K562 (cell line): ENCODE measurements around the gene PRKACB. TPM values are rescaled to one million over a fixed set of nuclear protein-coding genes. Genes with fewer than 3 reads are reported as not detected.

ENCODE experiments used
- ATAC-seq: fragments of 200-7000 bp; cut with Tn5 transposase; 3 replicates; pipeline ENCODE4 v1.9.1; 2020; ENCODE audit warnings: moderate library complexity
- BruUV-seq: library from RNA; stranded (reverse); fragments of 400-500 nt; replicated peaks from 2 replicates; lab custom pipeline; 2021; lab: Mats Ljungman, UMichigan
- CTCF ChIA-PET: fragments of 300-600 bp; formaldehyde crosslinking; extraction: SDS; loops from one replicate; lab custom pipeline; 2021; ENCODE audit warnings: low intra/inter-chr PET ratio; lab: Yijun Ruan, JAX
- POLR2A ChIA-PET: fragments of 300-600, 350-650 bp; sonication (Branson Sonifier 250); formaldehyde crosslinking; extraction: SDS; loops from one replicate; lab custom pipeline; 2021; ENCODE audit warnings: antibody characterized with exemption, inconsistent platforms; lab: Yijun Ruan, JAX
- DNase-seq, 4 experiments: peaks; one replicate each; pipeline versions ENCODE4 v3.0.0 to v3.0.0-alpha.2; 2011 to 2018; ENCODE audit warnings: low spot score in 3 of 4, mixed read lengths in 3 of 4; ENCODE audit errors: extremely low read depth in 1 of 4
- FAIRE-seq: peaks from 2 replicates; lab custom pipeline; 2011; peaks lifted over from hg19 to GRCh38; lab: Jason Lieb, UNC
- H2AFZ ChIP-seq: 2 replicates; pipeline ENCODE4 v1.6.0; 2011; ENCODE audit warnings: low read depth, low read length, control low read depth, inconsistent platforms
- H3K27ac ChIP-seq: fragments of 200-600 bp; 3 replicates; pipeline ENCODE4 v1.8.0; 2011; ENCODE audit warnings: low read depth, mild to moderate bottlenecking, control low read depth, inconsistent platforms, low read length, moderate library complexity, mixed read lengths; ENCODE audit errors: extremely low read depth
- H3K27me3 ChIP-seq, 2 experiments: fragments of 300-600 bp in 1 of 2; 2 replicates in 1 of 2; 3 replicates in 1 of 2; pipeline versions ENCODE4 v1.6.0 to v1.8.0; 2011; ENCODE audit warnings: inconsistent platforms in 2 of 2, low read length in 2 of 2, mild to moderate bottlenecking in 1 of 2, mixed read lengths in 1 of 2, moderate library complexity in 1 of 2; ENCODE audit not compliant: control insufficient read depth in 2 of 2, insufficient read depth in 2 of 2
- H3K36me3 ChIP-seq: fragments of 300-600 bp; 3 replicates; pipeline ENCODE4 v1.8.0; 2011; ENCODE audit warnings: mild to moderate bottlenecking, low read length, inconsistent platforms; ENCODE audit not compliant: control insufficient read depth, insufficient read depth
- H3K4me1 ChIP-seq, 2 experiments: fragments of 200-600 bp in 1 of 2; replicated peaks in 1 of 2; 2 replicates in 1 of 2; 3 replicates in 1 of 2; pipeline versions ENCODE4 v1.5.1 to v1.8.0; 2011; ENCODE audit warnings: inconsistent platforms in 2 of 2, low read length in 2 of 2, mild to moderate bottlenecking in 1 of 2, mixed read lengths in 1 of 2, moderate library complexity in 1 of 2; ENCODE audit not compliant: control insufficient read depth in 2 of 2, insufficient read depth in 2 of 2
- H3K4me2 ChIP-seq: 2 replicates; pipeline ENCODE4 v1.6.1; 2011; ENCODE audit warnings: low read length, control low read depth, inconsistent platforms, mixed read lengths; ENCODE audit not compliant: insufficient read depth
- H3K4me3 ChIP-seq: fragments of 200-600 bp; sonication (generic), shearing (Covaris generic); 2 replicates; pipeline ENCODE4 v1.5.1; 2016; ENCODE audit warnings: control low read depth, inconsistent platforms
- H3K79me2 ChIP-seq: fragments of 200-600 bp; 3 replicates; pipeline ENCODE4 v1.8.0; 2011; ENCODE audit warnings: low read length, inconsistent platforms; ENCODE audit not compliant: control insufficient read depth, insufficient read depth
- H3K9ac ChIP-seq, 2 experiments: 2 replicates each; pipeline versions ENCODE4 v1.6.0 to v1.6.1; 2011; ENCODE audit warnings: low read depth in 2 of 2, low read length in 2 of 2, control low read depth in 1 of 2, inconsistent platforms in 1 of 2, mild to moderate bottlenecking in 1 of 2, mixed read lengths in 1 of 2; ENCODE audit not compliant: insufficient read depth in 1 of 2
- H3K9me1 ChIP-seq: one replicate; pipeline ENCODE4 v1.6.0; 2011; ENCODE audit warnings: inconsistent platforms, mild to moderate bottlenecking, low read length, moderate library complexity; ENCODE audit not compliant: control insufficient read depth, insufficient read depth
- H3K9me3 ChIP-seq: replicated peaks from 2 replicates; pipeline ENCODE4 v1.5.1; 2011; ENCODE audit warnings: low read depth, low read length, inconsistent platforms; ENCODE audit not compliant: control insufficient read depth, insufficient read depth
- H4K20me1 ChIP-seq: replicated peaks from 2 replicates; pipeline ENCODE4 v1.6.1; 2011; ENCODE audit warnings: low read length, inconsistent platforms, mixed read lengths; ENCODE audit not compliant: control insufficient read depth, insufficient read depth
- CHD1 ChIP-seq: fragments of 200-600 bp; sonication (generic); IDR thresholded peaks from one replicate; pipeline ENCODE4 v1.6.1; 2012; ENCODE audit warnings: mild to moderate bottlenecking, moderate library complexity, low read length, inconsistent platforms
- CREB5 ChIP-seq: fragments of 250-450 bp; sonication (Bioruptor Pico); IDR thresholded peaks from 2 replicates; pipeline ENCODE4 v1.5.0; 2020; ENCODE audit warnings: mild to moderate bottlenecking
- FOXJ2 ChIP-seq: fragments of 200-800 bp; sonication (Bioruptor generic); IDR thresholded peaks from 2 replicates; pipeline ENCODE4 v1.6.1; 2016; ENCODE audit warnings: missing genetic modification characterization, missing compliant biosample characterization
- GATAD2A ChIP-seq: fragments of 450-650 bp; IDR thresholded peaks from 2 replicates; pipeline ENCODE4 v1.6.1; 2017
- GATAD2B ChIP-seq: fragments of 450-650 bp; IDR thresholded peaks from 2 replicates; pipeline ENCODE4 v1.6.1; 2017; ENCODE audit warnings: mild to moderate bottlenecking, borderline replicate concordance
- MTA2 ChIP-seq: fragments of 450-650 bp; IDR thresholded peaks from 2 replicates; pipeline ENCODE4 v1.6.1; 2016; ENCODE audit warnings: low read depth
- NFATC3 ChIP-seq: fragments of 450-650 bp; IDR thresholded peaks from 2 replicates; pipeline ENCODE4 v1.6.1; 2017; ENCODE audit warnings: mild to moderate bottlenecking
- PRPF4 ChIP-seq: fragments of 200-400 bp; formaldehyde crosslinking; IDR thresholded peaks from one replicate; pipeline ENCODE4 v1.6.1; 2017; ENCODE audit warnings: low read length, low read depth, mild to moderate bottlenecking; ENCODE audit not compliant: insufficient read depth, poor library complexity, severe bottlenecking
- RBBP5 ChIP-seq: fragments of 200-600 bp; sonication (generic); IDR thresholded peaks from 2 replicates; pipeline ENCODE4 v1.6.1; 2012; ENCODE audit warnings: borderline replicate concordance, mild to moderate bottlenecking, low read length, control low read depth, inconsistent platforms; ENCODE audit not compliant: insufficient read depth, poor library complexity, severe bottlenecking
- RBM25 ChIP-seq: fragments of 200-400 bp; formaldehyde crosslinking; IDR thresholded peaks from 2 replicates; pipeline ENCODE4 v1.6.1; 2018; ENCODE audit warnings: low read length, low read depth, moderate library complexity; ENCODE audit not compliant: severe bottlenecking
- ZBTB34 ChIP-seq: fragments of 250-450 bp; sonication (Bioruptor Pico); IDR thresholded peaks from 2 replicates; pipeline ENCODE4 v1.8.0; 2021; ENCODE audit warnings: mild to moderate bottlenecking, moderate library complexity
- ZEB2 ChIP-seq: fragments of 450-650 bp; IDR thresholded peaks from 2 replicates; pipeline ENCODE4 v1.6.1; 2016
- ZFPM2 ChIP-seq: fragments of 250-450 bp; sonication (Bioruptor Pico); IDR thresholded peaks from 2 replicates; pipeline ENCODE4 v1.5.1; 2022; ENCODE audit warnings: mild to moderate bottlenecking
- ZNF282 ChIP-seq: sonication (generic); formaldehyde crosslinking; IDR thresholded peaks from 2 replicates; pipeline ENCODE4 v1.8.1; 2023; ENCODE audit warnings: missing genetic modification reagents
- WGBS: fragments of 100-300 bp; shearing (Covaris generic); methylation state at CpG from one replicate; pipeline ENCODE4 v1.1.6; 2016; ENCODE audit warnings: low coverage, mixed read lengths; ENCODE audit not compliant: insufficient coverage; ENCODE audit errors: missing lambda C conversion rate; 5-methylcytosine and 5-hydroxymethylcytosine counted together
- in situ Hi-C: fragments of 300-500 bp; cut with MboI; formaldehyde crosslinking; loops from 4 replicates; pipeline ENCODE4 v1.15.0; 2018; ENCODE audit warnings: inconsistent platforms, mixed read lengths
- intact Hi-C: fragments of 100-400 bp; cut with micrococcal nuclease; formaldehyde crosslinking; loops from 2 replicates; pipeline ENCODE4 v1.14.2; 2022
- polyA plus RNA-seq, 8 experiments: library from polyadenylated mRNA; depleted of rRNA in 4 of 8; stranded (reverse) in 5 of 8; unstranded in 3 of 8; fragments of >200 nt; fragmentation: Nextera tagmentation in 2 of 8; fragmentation: Illumina TruSeq in 1 of 8; extraction: Ambion mirVana in 2 of 8; extraction: Trizol in 1 of 8; gene quantifications; 2 replicates each; pipeline versions ENCODE4 v1.2.1 to v1.2.3, GENCODE V29; 2011 to 2014; ENCODE audit warnings: inconsistent platforms in 1 of 8, missing spikeins in 1 of 8
- total RNA-seq, 7 experiments: library from RNA; depleted of rRNA in 6 of 7; stranded (reverse); fragments of >200 nt in 6 of 7; fragmentation: Illumina TruSeq in 2 of 7; extraction: Trizol in 2 of 7; gene quantifications; 2 replicates each; pipeline versions ENCODE4 v1.2.1 to v1.2.3, GENCODE V29; 2011 to 2021; ENCODE audit warnings: low replicate concordance in 1 of 7

PRKACB gene
- total and polyA plus RNA-seq, 9 of the 15 experiments (the other 6 are each of a cell fraction or from before 2014, with no cell fraction given) = 1.1 to 5.2 (median 2.8) TPM

- in situ Hi-C loops = no loop called here
- WGBS = 11% methylated on average over 2 of the region's 2 CpGs
- H3K9ac ChIP-seq = no peak overlapping the region
- H3K27me3 ChIP-seq = no peaks in the 10 kb centered on the region
- no peaks in the 10 kb centered on the region for H3K36me3 ChIP-seq
- FAIRE-seq (no peak), ATAC-seq (no peak), DNase-seq (no peak)
- no peak overlapping the region for H3K27ac ChIP-seq
- TF ChIP-seq MTA2 (no peak), CREB5 (CRISPR knock-in tag) (no peak), CHD1 (no peak), ZNF282 (CRISPR knock-in tag) (no peak), RBM25 (no peak), GATAD2B (no peak), GATAD2A (no peak), NFATC3 (no peak), RBBP5 (no peak), FOXJ2 (tag) (no peak), ZFPM2 (CRISPR knock-in tag) (no peak), ZBTB34 (CRISPR knock-in tag) (no peak), PRPF4 (no peak), ZEB2 (no peak)
- POLR2A ChIA-PET = no interaction called here
- H3K4me3 ChIP-seq = no peak overlapping the region
- BruUV-seq = no TSS peak
- H3K79me2 ChIP-seq = no peaks in the 10 kb centered on the region
- no peaks in the 10 kb centered on the region for H3K9me3 ChIP-seq
- CTCF ChIA-PET = no interaction called here
- H3K4me2 ChIP-seq = no peak overlapping the region
- H3K4me1 ChIP-seq = no peaks in the 10 kb centered on the region; a peak in 1 of 5 replicates
- H2AFZ ChIP-seq = no peak overlapping the region
- intact Hi-C loops = no loop called here
- H4K20me1 ChIP-seq = no peaks in the 10 kb centered on the region
- H3K9me1 ChIP-seq = no peaks in the 10 kb centered on the region
Measured at GRCh38 chr1:84259989-84260388, 115.9 kb downstream of the PRKACB start.
